ENCODE results near the gene TENT5C. TPM values are rescaled to one million over a fixed set of nuclear protein-coding genes. Genes with fewer than 3 reads are reported as not detected.

Gene TENT5C
- total and polyA plus RNA-seq, 9 of the 15 experiments (the other 6 are each of a cell fraction or from before 2014, with no cell fraction given) = 1.8 to 7.7 (median 4.0) TPM

DNA sequence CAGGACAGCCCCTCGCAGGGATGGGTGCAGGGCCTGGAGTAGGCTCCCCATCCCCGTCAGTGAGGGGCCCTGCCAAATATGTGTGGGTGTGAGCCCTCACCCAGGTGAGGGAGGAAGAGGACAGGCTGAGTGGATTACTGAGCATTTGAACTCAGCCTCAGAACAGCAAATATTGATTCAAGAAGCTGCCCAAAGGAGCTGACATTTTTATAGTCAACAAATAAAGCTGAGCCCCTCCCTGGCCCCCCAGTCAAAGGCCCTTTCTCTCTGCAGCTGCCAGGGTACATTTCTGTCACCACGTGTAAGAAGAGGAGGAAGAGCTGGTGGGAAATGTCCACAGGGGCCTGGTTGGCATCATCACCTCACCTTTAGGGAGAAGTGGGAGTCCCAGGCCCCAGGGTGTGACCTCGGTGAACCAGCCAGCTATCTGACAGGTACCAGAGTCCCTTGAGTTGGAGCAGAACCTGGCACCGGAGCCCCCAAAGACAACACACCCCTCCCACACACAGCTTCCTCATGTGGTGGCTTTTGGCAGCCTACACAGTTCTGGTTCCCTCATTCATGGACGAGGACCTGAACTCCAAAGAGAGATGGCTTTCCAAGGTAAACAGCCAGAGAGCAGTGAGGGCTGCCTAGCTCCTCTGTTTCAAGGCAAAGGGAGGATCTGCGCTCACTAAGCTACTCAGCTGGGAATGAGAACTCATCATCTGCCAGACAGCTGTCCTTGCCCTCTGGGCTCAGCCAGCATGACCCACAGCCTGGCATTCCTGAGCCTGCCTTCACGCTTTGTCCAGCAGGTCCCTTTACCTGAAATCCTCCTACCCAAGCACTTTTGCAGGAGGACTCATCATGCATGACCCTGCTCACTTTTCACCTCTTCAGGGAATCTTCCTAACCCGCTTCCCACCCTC lies 43.0 kb upstream of the TENT5C start (continued):
- TF ChIP-seq HNRNPUL1 (IDR thresholded peaks at IDR 0.05; ENCODE audit: low read length) (no peak), NCOA4 (IDR thresholded peaks at IDR 0.05; ENCODE audit: partially characterized antibody) (no peak), STAT5B (CRISPR knock-in tag; IDR thresholded peaks at IDR 0.05) (no peak), SMARCB1 (IDR thresholded peaks at IDR 0.05; ENCODE audit: insufficient read length, low read depth) (no peak), ZMIZ1 (IDR thresholded peaks at IDR 0.05; ENCODE audit: low read depth in 2 of 2, low read length in 2 of 2) (no peak), KDM2B (CRISPR knock-in tag; IDR thresholded peaks at IDR 0.05) (no peak), NR2F6 (CRISPR knock-in tag; IDR thresholded peaks at IDR 0.05) (no peak)
- TF ChIP-seq, protein P1, sequence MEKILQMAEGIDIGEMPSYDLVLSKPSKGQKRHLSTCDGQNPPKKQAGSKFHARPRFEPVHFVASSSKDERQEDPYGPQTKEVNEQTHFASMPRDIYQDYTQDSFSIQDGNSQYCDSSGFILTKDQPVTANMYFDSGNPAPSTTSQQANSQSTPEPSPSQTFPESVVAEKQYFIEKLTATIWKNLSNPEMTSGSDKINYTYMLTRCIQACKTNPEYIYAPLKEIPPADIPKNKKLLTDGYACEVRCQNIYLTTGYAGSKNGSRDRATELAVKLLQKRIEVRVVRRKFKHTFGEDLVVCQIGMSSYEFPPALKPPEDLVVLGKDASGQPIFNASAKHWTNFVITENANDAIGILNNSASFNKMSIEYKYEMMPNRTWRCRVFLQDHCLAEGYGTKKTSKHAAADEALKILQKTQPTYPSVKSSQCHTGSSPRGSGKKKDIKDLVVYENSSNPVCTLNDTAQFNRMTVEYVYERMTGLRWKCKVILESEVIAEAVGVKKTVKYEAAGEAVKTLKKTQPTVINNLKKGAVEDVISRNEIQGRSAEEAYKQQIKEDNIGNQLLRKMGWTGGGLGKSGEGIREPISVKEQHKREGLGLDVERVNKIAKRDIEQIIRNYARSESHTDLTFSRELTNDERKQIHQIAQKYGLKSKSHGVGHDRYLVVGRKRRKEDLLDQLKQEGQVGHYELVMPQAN (IDR thresholded peaks at IDR 0.05; ENCODE audit: borderline replicate concordance) = no peak

All from K562 (cell line).